Body of pancreas (tissue), 4 donors: ENCODE data around the gene DNAJC11. TPM values are rescaled to one million over a fixed set of nuclear protein-coding genes. Genes with fewer than 3 reads are reported as not detected.

Experiments used
- ATAC-seq: fragments of 150-250 bp; one replicate; pipeline ENCODE4 v1.9.1; 2016
- DNase-seq, 4 donors: peaks; one replicate each; pipeline ENCODE4 v3.0.0-alpha.2; 2019
- H3K27ac ChIP-seq, 4 donors: fragments of 200-600 bp; sonication (generic); 1 replicate in 3 of 4; 2 replicates in 1 of 4; pipeline versions ENCODE4 v1.5.1 to v1.6.1; 2016 to 2019; ENCODE audit warnings: mild to moderate bottlenecking in 1 of 4, mixed read lengths in 1 of 4, moderate library complexity in 1 of 4
- H3K27me3 ChIP-seq, 2 donors: fragments of 200-600 bp; sonication (generic); one replicate each; pipeline ENCODE4 v1.6.0; 2016; ENCODE audit warnings: mild to moderate bottlenecking in 1 of 2
- H3K36me3 ChIP-seq, 2 donors: fragments of 200-600 bp; sonication (generic); replicated peaks in 1 of 2; 2 replicates each; pipeline ENCODE4 v1.5.1; 2016; ENCODE audit warnings: low read depth in 2 of 2; ENCODE audit not compliant: insufficient read depth in 1 of 2
- H3K4me1 ChIP-seq: fragments of 200-600 bp; sonication (generic); one replicate; pipeline ENCODE4 v1.6.0; 2016
- H3K4me3 ChIP-seq, 2 donors: fragments of 200-600 bp; sonication (generic); 1 replicate in 1 of 2; 2 replicates in 1 of 2; pipeline ENCODE4 v1.5.1; 2016 to 2019
- H3K9me3 ChIP-seq, 3 donors: fragments of 200-600 bp; sonication (generic); 1 replicate in 2 of 3; 2 replicates in 1 of 3; pipeline ENCODE4 v1.5.1; 2016
- POLR2A ChIP-seq, 3 donors: fragments of 450-650 bp; IDR thresholded peaks; one replicate each; pipeline ENCODE4 v1.6.1; 2016; ENCODE audit warnings: antibody characterized with exemption in 3 of 3, mild to moderate bottlenecking in 2 of 3
- WGBS, 2 donors: methylation state at CpG; one replicate each; pipeline ENCODE4 v1.1.5; 2017; 5-methylcytosine and 5-hydroxymethylcytosine counted together
- intact Hi-C: fragments of 100-400 bp; cut with DNase I; formaldehyde crosslinking; loops from one replicate; pipeline ENCODE4 v1.15.1; 2023
- total RNA-seq, 2 donors: library from RNA; depleted of rRNA; stranded (reverse); fragments of >200 nt; gene quantifications; one replicate each; pipeline ENCODE4 v1.1.0, GENCODE V29; 2016
- TF ChIP-seq, protein P1 (sequence below), 7 experiments: fragments of 450-650 bp in 4 of 7; fragments of 200-600 bp in 3 of 7; sonication (generic) in 3 of 7; IDR thresholded peaks; one replicate each; pipeline ENCODE4 v1.5.1; 2016 to 2019; ENCODE audit warnings: antibody characterized with exemption in 7 of 7

DNAJC11 gene
- total RNA-seq, 2 donors from 2014 or later: 16.1 to 88.3 TPM

- H3K36me3 ChIP-seq: peaks cover 10 to 14% of the 10 kb centered on the region in 2 donors
- ATAC-seq: peak; percentile 72
- intact Hi-C loops: no loop called here
These were observed 67.1 kb downstream of the DNAJC11 start for GRCh38 chr1:6634371-6635052.

GRCh38 chr1:6632588-6633514, 68.8 kb downstream of the DNAJC11 start:
- intact Hi-C loops: no loop called here
- Histone ChIP-seq H3K4me1 (peaks cover 16% of the 10 kb centered on the region), H3K9me3 (no peaks in the 10 kb centered on the region), H3K27ac (no peak overlapping the region), H3K36me3 (peaks cover 10 to 12% of the 10 kb centered on the region in 2 donors), H3K27me3 (no peaks in the 10 kb centered on the region), H3K4me3 (no peak overlapping the region)
- ATAC-seq (no peak), DNase-seq (no peak)
- no peak for TF ChIP-seq POLR2A (IDR thresholded peaks at IDR 0.05)
- TF ChIP-seq, protein P1, sequence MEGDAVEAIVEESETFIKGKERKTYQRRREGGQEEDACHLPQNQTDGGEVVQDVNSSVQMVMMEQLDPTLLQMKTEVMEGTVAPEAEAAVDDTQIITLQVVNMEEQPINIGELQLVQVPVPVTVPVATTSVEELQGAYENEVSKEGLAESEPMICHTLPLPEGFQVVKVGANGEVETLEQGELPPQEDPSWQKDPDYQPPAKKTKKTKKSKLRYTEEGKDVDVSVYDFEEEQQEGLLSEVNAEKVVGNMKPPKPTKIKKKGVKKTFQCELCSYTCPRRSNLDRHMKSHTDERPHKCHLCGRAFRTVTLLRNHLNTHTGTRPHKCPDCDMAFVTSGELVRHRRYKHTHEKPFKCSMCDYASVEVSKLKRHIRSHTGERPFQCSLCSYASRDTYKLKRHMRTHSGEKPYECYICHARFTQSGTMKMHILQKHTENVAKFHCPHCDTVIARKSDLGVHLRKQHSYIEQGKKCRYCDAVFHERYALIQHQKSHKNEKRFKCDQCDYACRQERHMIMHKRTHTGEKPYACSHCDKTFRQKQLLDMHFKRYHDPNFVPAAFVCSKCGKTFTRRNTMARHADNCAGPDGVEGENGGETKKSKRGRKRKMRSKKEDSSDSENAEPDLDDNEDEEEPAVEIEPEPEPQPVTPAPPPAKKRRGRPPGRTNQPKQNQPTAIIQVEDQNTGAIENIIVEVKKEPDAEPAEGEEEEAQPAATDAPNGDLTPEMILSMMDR (IDR thresholded peaks at IDR 0.05): no peak
- 89 to 90% methylated on average over 18 to 30 of the region's 30 CpGs for WGBS, 2 donors

More at GRCh38 chr1:6634371-6635052, 67.1 kb downstream of the DNAJC11 start:
- peak overlapping the region in 1 of 4 donors; percentile 8 for H3K27ac ChIP-seq
- TF ChIP-seq, protein P1 (IDR thresholded peaks at IDR 0.05): peak; percentile 8 to 67 (median 51)
- TF ChIP-seq POLR2A (IDR thresholded peaks at IDR 0.05): no peak
- H3K4me1 ChIP-seq: peaks cover 16% of the 10 kb centered on the region
- 62 to 91% methylated on average over 9 to 27 of the region's 29 CpGs for WGBS, 2 donors
- H3K27me3 ChIP-seq: no peaks in the 10 kb centered on the region
- peak; percentile 77 to 81 (median 79) for DNase-seq
- no peaks in the 10 kb centered on the region for H3K9me3 ChIP-seq
- H3K4me3 ChIP-seq: no peak overlapping the region

- Histone ChIP-seq H3K4me1 (peaks cover 34% of the 10 kb centered on the region), H3K36me3 (peaks cover 3 to 6% of the 10 kb centered on the region in 2 donors), H3K27ac (no peak overlapping the region), H3K9me3 (no peaks in the 10 kb centered on the region), H3K27me3 (no peaks in the 10 kb centered on the region), H3K4me3 (no peak overlapping the region)
- 87 to 96% methylated on average over 7 to 8 of the region's 8 CpGs for WGBS, 2 donors
- intact Hi-C loops: no loop called here
- ATAC-seq (no peak), DNase-seq (no peak)
- TF ChIP-seq, protein P1 (IDR thresholded peaks at IDR 0.05): no peak
- TF ChIP-seq POLR2A (IDR thresholded peaks at IDR 0.05): no peak
These were observed 70.6 kb downstream of the DNAJC11 start for GRCh38 chr1:6631058-6631457.

DNA sequence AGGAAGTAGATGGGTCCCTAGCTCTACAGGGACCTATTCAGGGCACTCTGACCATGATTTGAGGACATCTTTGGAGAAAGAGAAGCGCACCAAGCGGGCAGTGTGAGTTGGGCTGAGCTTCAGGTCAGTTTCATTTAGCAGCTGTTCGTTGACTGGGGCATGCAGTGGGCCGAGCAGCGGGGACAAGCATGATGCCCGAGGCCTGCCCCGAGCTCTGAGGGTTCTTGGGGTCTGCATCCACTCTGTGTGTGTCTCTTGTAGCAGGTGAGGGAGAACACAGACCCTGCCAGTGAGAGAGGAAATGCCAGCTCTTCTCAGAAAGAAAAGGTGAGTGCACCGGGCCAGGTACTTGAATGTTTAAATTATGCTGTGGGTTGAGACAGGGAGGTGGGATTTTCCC, 71.6 kb downstream of the DNAJC11 start:
- DNase-seq (no peak), ATAC-seq (no peak)
- WGBS, 2 donors: 76 to 92% methylated on average over 8 of the region's 8 CpGs
- peaks cover 29% of the 10 kb centered on the region for H3K4me1 ChIP-seq
- H3K4me3 ChIP-seq: no peak overlapping the region
- no peaks in the 10 kb centered on the region for H3K9me3 ChIP-seq
- H3K27me3 ChIP-seq: no peaks in the 10 kb centered on the region
- no peak overlapping the region for H3K27ac ChIP-seq
- TF ChIP-seq, protein P1 (IDR thresholded peaks at IDR 0.05): no peak
- TF ChIP-seq POLR2A (IDR thresholded peaks at IDR 0.05): no peak
- H3K36me3 ChIP-seq: peaks cover 3 to 6% of the 10 kb centered on the region in 2 donors
- intact Hi-C loops: no loop called here
